Stimulated activated CD4-positive, alpha-beta T cell treated with anti-CD3 and anti-CD28 coated beads, Interleukin-1b, Interleukin-23, amount 100 ng/mL, for 48 hours (primary cell): ENCODE data around the gene EXOC3L4.
A peak's percentile ranks its signal among the peaks of the same experiment; 100 is the strongest.

Source experiments
- DNase-seq: peaks from one replicate; pipeline ENCODE4 v3.0.0-alpha.2; 2020

Gene EXOC3L4

DNA sequence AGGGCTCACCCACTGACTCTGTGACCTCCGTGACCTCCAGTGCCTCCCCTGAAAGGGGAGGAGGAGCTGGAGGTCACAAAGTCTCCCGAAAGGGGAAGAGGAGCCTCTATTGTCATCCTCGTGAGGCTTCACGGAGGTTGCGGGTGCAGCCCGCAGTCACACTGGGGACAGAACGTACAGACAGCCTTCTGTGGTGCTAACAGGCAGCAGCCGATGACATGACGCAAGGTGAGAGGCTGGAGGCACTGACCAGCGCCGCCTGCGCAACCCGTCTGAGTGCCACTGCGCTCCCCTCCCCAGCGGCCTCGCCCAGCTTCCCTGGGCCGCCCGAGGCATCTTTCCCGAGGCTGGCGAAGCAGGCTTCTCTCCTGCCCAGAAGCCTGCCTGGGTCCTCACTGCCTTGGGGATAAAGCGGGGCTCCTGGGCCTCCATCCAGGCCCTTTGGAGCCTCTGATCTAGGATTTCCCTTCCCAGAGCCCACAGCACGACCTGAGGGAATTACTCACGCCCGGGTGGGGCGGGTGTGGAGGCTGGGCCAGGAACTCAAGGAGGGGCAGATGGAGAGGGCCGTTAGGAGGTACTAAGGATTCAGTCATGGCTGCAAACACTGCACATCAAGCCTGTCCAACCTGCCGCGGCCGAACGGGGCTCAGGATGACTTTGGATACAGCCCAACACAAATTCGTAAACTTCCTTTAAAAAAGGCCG, 22.8 kb upstream of the EXOC3L4 start:
- no peak for DNase-seq

DNA sequence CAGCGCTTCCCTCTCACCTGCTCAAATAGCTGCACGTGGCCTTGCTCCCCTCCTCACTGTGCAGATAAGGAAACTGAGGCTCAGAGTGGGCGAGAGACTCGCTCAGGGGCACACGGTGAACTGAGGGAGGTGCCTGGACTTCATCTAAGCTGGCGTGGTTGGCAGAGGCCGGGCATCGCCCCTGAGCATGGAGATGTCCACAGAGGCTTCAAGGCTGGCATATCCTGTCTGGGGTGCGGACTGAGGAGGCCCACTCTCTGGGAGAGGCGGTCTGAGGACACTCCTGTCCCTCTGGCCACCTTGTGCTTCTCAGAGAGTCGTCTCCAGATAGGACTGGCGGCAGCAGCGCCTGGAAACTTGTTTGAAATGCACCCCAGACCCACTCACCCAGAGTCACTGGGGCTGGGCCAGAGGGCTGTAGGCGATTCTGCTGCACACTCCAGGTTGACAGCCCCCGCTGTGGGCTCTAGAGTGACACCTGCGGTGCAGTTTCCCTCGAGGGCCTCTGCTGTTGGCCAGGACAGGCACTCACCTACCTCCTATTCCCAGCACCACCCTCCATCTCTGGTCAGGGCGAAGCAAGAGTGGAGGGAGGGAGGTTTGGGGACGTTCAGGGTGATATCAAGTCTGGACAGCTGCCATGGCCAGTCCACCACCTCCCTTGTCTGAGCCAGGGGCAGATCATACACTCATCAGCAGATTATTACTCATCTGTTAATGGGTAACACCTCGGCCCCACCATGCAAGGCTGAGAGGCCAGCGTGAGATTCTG, 21.7 kb upstream of the EXOC3L4 start:
- DNase-seq, result no peak

DNA sequence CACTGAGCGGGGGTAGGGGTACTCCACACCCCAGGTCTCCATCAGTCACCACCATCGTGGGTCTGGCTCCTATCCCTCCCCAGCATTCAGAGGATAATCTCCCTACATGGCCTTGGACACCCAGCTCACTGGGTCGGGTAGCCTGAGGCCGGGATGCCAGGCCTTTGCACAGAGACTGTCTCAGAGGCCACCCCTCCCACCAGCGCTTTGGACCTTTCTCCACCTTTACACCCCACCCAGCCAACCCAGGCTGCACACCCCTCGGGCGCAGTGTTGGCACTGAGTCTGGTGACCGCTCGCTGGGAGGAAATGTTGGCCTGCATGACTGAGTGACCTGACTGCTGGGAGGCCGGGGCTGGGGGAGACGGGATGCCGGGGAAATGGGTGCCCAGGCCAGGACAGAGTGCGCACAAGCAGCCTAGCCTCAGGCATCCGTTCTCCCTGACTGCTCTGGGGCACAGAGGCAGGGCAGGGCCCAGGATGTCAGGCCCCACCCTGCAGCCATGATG, 21.1 kb upstream of the EXOC3L4 start:
- no peak for DNase-seq

DNA sequence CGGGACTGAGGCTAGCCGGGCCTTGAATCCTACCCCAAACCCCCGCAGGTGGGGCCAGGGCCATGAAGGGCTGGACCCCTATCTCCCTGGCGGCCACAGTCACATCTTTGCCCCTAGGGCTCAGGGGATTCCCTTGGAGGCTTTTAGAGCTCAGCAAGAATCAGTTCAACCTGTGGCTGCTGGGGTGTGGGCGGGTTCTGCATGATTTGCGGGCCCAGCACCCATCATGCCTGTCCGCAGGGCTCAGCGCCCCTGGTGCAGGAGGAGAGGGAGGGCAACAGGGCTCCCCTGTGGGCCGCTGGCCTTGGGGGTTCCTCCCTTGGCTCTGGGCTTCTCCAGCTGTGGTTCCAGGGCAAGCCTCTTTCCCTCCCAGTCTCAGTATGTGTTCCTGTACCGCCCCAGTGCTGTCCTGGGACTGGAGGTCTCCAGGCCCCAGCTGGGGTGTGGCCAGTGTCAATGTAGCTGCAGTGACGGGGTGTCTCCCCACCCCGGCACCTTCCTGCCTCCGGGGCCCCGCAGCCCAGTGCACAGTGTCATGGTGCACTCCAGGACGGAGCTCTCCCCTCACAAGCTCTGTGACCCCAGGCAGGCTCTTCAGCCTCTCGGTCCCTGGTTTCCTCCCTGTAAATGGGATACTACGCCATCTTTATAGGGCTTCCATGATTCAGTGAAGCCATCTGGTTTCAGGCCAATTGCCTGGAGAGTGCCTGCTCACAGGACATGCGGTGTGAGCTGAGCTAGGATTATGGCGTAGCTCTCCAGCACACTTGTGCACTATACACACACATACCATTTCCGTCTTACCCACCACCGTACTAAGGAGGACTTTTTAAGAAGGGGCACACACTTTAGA, 20.4 kb upstream of the EXOC3L4 start:
- DNase-seq, result no peak

DNA sequence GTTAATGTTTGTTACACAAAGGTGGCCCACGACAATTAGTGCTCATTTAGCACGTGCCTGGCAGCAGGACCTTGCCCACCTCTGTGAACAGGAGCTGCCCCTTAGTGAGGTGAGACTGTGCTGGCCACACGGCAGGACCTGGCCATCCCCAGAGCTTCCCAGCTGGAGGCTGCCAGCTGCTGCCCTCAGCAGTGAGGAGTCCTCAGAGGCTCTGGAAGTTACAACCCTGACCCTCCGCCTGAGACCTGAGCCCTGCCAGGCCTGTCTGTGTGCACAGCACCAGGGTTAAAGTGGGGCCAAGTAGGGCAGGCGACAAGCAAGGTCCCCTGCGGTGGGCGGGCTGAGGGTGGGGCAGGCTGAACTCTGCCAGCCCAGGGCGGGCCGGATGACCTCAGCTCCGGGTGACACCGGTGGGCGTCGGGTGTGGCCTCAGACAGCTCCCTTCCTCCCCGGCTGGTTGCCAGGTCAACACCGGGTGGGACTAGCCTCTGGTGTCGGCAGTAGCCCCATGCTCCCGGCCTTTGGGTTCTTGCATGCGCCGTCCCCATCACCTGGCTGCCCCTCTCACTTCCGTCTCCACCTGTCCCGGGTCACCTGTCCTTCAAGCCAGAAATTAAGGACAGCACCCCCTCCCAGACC, 19.7 kb upstream of the EXOC3L4 start:
- no peak for DNase-seq

DNA sequence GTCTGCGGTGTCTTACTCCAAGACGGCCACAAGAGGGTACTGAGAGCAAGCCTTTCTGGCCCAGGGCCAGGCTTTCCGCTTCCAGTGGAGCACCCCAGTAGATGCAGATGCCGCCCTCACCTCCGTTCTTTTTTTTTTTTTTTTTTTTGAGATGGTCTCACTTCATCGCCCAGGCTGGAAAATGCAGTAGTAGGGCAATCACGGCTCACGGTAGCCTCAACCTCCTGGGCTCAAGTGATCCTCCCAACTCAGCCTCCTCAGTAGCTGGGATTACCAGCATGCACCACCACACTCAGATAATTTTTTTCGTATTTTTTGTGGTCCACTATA, 16.1 kb upstream of the EXOC3L4 start:
- DNase-seq, result peak; percentile 78

DNA sequence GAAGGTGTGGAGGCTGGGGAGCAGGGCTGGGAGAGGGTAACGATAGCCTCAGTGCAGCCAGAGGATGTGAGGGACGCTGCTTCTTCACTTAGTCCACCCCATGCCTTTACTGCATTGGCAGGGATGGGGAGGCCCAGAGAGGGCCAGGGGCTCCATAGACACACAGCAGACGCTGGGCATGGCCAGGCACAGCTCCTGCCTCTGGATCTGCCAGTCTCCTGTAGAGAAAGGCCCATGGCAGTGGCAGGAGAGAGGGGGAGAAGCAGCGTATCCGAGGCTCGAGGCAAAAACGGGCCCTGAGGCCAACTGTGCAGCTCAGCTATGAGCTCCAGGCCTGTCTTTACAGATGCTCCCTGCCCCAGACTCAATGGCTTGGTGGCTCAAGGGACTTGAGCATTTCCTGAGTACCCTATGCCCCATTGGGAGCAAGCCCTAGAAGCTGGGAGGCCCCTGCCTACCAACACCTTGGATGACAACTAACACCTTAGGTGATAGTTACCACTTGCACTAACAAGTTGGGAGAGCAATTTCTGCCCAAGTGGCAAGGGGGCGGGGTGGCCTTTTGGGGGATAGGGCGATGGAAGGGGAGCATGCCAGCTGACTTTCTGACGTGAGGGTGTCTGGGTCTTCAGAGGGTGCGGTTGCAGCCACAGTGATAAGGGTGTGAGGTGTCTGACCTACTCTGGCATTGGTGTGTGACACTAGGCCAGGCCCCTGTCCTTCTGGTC, 15.5 kb upstream of the EXOC3L4 start:
- DNase-seq, result no peak

DNA sequence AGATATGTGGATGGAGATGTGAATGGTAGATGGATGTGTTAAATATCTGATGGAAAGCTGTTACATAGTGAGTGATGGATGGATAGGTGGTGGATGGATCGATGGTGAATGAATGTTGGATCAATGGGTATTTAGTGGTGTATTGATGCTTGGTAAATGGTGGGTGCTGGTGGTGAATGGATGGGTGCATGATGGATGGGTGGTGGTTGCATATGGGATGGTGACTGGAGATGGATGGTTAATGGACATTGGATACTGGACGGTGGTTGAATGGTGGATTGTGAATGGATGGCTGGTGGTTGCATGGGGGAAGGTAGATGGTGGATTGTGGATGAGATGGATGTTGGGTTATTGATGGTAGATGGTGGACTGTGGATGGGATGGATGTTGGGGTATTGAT, 12.6 kb upstream of the EXOC3L4 start:
- no peak for DNase-seq

DNA sequence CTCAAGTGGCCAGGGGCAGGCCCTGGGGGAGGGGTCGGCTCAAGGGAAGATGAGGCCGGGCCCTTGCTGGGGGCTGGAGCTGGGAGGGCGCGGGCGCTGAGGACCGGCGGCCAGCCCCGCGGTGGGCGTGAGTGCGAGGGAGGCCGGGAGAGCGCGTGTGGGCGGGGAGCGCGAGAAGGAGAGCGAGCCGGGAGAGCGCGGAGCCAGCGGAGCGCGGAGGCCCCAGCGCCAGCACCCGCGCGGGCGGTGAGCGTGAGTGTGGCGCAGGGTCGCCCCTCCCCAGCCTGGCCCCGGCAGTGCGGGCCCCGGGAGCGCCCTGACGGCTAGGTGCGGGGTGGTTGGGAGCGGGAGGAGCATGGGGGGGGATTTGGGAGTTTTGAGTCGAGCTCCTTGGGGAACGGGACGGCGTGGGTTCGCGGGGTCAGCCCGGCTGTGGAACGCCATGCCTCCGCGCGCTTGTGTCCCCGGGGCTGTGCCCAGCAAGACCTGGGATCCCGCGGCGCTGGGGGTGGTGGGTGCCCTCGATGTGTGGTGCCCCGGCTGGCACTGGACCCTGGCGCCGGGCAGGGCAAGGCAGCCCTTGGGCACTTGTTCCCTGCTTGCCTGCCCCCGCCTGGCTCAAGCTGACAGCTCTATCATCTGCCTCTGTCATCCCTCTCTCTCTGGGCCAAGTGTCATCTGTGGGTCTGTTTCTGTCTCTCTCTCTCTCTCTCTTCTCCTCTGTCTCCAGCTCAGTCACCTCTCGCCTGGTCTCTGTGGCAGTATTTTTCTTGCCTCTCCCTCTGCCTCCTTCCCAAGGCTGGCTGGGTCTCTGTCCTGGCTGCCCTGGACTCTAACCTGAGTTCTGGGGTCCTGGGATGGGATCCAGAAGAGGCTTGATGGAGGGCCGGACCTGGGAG, 10.3 kb upstream of the EXOC3L4 start, which contains the start of gene LBHD2:
TSS of gene LBHD2 (plus strand) at position 190 of the 899 bp plus-strand sequence. CDS start 1,803 bp downstream, outside the sequence.
- no peak for DNase-seq

DNA sequence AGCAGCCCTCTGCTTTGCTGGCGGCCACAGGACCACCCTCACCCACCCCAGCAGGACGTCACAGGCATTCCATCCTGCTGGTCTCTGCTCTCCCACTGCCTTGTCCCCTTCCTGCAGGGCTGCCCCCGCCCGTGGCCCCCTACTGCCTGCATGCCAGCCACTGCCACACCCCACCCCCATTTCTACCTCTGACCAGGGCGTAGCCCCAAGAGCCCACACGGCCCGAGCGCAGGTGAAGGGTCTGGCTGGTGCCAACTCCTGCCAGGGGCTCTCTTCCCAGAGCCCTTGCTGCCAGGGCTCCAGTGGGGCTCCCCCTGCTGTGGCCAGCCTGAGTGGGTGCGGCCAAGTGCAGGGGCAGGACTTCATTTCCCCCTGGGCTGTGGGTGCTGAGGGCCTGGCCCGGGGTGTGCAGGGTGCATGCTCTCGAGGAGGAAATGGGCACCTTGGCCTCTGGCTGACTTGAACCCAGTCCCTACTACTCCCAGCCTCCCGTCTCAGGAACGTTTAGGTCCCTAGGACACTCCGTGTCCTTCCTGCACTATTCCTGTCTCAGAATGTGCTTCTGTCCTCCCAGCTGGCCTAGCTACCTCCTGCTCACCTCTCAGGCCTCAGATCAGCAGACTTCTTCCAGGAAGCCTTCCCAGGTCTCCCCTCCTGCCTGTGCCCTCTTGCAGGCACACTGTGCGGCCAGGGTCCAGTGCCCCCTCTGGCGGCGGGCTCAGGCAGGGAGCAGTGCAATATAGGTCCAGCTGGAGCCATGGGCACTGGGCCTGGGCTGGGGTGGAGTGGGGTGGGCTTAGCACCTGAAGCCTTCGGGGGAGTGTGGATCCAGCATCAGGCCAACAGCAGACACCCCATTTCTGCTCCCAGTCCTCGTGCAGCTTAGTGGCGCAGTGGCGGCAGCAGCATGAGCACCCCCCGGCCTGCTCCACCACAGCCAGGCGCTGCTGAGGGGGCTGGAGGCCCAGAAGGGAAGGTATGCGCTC, 9.1 kb upstream of the EXOC3L4 start:
- no peak for DNase-seq

DNA sequence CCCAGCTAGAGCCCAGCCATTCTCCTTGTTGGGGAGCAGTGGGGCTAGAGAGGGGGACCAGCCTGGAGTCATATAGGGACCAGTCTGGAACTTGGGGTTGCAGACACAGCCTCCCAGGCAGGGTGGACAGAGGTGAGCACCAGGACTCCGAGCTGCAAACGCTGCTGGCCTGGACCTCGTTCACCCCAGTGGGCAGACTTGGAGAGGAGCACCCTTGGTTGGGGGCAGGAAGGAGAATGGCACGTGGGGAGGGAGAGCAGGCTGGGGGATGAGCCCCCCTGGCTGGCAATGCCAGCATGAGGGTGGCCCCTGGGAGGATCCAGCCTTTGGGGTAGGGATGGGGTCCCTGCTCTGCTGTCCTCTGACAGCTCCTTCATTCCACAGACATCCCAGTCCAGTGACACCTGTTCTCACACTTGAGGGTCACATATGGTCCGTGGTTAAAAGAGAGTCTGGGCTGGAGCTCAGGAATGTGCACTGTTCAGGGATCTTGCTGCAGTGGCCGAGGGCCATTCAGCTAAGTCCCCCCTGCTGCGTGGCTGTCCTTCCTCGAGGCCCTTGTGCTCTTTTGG, 7.7 kb upstream of the EXOC3L4 start:
- DNase-seq, result no peak

DNA sequence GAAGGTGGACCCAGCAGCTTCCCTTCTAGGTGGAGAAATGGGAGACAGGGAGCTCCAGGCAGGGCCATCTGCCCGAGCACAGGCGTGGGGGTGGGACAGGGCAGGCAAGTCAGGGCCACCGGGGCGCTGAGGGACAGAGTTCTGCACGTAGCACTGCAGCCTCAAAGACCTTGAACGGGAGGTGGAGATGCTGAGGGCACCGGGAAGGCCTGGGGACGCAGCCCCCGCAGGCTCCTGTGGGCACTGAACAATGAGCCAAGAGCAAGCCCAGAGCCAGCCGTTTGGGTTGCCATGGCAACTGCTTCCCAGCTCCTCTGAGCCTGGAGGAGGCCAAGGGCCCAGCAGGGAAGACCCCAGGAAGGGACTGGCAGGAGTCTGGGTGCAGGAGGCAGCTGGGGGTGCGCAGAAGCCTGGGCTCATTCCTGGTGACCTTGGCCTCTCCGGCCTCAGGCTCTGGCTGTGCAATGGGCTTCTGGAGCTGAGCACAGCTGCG, 7.1 kb upstream of the EXOC3L4 start:
- DNase-seq, result no peak

DNA sequence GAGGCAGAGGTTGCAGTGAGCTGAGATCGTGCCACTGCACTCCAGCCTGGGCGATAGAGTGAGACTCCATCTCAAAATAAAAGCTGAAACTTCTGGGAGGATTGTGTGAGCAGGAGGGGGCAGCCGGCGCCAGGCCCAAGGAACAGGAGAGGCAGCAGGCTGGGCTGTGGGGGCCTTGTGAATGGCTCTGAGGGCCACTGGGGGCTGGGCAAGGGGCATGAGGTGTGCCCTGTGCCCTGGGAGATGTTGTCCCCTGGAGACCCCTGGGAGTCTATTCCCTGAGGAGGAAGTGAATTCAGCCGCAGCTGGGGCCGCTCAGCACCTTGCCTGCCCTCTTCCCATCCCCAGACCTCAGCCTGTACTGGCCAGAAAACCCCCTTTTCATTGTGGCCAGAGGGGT, 5.6 kb upstream of the EXOC3L4 start:
- no peak for DNase-seq

DNA sequence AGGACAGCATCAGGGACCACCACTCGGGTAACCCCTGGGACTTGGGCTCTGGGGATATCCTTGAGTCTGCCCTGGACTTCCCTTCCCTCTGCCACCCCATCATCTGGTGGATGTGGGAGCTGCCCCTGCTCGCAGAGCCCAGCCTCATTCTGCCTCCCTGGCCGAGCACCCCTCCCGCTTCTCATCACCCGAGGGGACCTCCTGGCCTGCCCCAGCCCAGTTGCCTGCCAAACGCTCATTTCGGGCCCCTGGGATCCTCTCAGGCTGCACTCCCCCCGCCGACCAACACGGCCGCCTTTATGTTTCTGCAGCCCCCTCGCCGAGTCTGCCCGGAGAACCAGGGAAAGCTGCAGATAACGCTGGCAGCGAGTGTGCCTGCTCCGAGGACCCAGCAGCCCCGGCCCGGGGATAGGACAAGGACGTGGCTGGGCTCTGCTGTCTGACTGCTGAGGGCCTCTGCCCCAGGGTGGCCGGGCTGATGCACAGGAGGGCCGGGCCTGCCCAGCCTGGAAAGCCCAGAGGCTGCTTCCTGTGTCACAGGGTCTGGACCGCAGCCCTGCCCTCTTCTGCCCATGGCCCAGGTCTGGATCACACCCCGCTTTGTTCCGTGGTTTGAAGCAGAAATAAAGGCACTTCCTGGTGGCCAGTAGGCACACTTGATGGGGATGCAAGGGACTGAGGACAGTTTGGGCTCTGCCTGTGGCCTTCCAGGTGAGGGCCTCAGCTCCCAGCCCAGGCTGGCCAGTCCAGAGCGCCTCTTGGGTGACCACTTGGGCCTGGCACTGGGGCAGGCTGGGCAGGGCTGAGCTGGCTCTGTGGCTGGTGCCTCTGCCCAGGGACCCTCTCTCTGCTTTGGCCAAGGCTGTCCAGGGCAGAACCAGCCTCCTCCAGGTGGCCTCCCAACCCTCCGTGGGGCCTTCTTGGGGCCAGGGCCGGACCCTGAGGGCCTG, 4.9 kb upstream of the EXOC3L4 start:
- no peak for DNase-seq

DNA sequence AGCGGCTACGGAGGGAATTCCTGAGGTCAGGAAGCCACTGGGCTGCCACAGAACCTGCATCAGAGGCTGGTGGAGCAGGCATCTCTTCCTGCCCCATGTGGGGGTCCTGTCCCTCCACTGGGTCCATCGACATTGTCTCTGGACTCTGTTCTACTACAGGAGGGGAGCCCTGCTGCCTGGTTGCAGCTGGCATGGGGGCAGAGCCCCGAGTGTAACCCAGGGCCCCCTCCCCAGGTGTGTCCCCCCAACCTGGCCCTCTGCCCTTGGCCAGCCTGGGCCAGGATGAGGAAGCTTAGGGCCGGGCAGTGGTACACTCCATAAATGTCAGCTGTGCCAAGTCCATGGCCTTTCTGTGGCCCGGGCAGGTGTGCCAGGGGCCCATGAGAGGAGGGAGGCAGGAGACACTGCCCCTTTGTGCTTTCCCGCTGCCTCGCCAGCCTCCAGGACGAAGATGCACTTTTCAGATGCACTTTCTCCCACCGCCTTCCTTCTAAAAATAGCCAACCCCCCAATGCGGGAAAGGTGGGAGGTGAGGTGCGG, 4.0 kb upstream of the EXOC3L4 start:
- DNase-seq, result no peak

DNA sequence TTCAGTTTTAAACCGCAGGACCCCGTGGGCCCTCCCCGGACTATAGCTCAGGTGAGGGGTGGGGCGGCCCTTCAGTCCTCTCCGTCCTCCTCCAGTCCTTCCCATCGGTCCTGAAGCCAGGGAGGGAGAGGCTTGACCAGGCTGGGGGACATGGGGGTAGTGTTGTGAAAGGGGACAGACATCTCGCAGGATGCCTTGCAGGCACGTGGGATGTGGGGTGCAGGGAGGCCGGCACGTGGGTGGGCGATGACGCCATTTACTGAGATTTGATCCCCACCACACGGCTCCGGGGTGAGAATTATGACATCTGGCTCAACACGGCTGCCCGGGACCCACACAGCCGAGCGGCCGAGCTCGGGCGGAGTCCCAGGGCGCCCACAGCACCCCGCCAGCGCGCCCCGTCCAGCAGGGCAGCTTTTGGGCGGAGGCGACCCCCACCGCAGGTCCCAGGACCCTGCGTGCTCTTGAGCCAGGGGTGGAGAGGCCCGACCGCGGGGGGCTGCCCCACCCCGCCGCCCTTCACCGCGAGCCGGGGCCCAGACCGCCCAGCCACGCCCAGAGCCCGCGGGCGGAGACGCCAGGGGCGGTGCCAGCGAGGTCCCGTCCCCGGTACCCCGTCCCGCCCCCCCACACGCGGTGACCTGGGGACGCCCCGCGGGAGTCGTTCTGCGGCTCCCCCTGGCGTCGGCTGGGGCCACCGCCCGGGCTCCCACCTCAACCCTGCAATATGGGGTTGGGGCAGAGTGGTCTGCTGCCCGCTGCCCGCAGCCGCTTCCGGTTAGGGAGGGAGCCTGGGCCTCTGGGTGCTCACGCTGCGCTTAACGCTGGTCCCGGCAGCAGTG, 3.3 kb upstream of the EXOC3L4 start:
- DNase-seq, result peak; percentile 71

DNA sequence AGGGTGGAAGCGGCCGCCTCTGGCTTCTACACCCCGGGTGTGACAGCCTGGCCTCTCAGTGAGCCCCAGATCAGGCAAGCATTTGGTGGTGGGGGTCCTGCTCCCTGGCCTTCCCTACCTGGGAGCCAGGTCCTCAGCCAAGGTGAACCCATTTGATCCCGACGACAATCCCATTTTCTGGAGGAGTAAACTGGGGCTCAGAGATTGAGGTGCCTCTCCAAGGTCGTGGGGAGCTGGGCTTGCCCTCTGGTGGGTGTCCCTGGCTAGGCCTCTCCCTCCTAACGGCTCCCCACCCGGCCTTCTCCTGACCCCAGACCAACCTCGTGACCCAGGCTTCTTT, 2.7 kb upstream of the EXOC3L4 start:
- DNase-seq, result no peak
